Measurements from ENCODE around the gene PRDM16.

PRDM16 gene

DNA sequence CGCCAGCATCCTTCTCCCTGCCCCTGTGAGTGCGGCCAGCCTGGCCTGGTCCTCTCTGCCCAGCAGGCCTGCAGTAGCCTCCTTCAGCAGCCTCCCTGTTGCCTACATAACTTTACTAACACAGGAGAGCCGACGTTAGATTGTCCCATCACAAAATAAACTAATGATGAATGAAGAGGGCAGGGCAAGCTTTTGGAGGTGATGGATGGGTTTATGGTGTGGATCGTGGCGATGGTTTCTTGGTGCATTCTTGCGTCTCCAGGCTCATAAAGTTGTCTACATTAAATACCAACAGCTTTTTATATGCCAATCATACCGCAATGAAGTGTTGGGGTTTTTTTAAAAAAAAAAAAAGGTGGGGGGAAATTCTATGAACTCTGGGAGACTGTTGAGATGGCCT, 164.5 kb downstream of the PRDM16 start:
- Histone ChIP-seq H3K4me3 (ENCODE audit: low read depth, low read length, poor library complexity, severe bottlenecking) (no peak overlapping the region), H3K4me1 (ENCODE audit: insufficient read depth, low read length, severe bottlenecking) (no peaks in the 10 kb centered on the region), H3F3A (ENCODE audit: insufficient read depth, low read length) (no peaks in the 10 kb centered on the region), H3K4me2 (ENCODE audit: low read length) (no peak overlapping the region), H3K9me2 (ENCODE audit: low read depth, low read length) (no peaks in the 10 kb centered on the region), H3K79me2 (ENCODE audit: insufficient read depth, low read length) (no peaks in the 10 kb centered on the region), H4K20me1 (ENCODE audit: insufficient read depth, low read length) (no peaks in the 10 kb centered on the region), H3K36me3 (ENCODE audit: insufficient read depth, low read length) (no peaks in the 10 kb centered on the region), H3K9ac (ENCODE audit: low read length) (no peak overlapping the region), H3K27ac (ENCODE audit: low read depth, low read length, poor library complexity, severe bottlenecking) (no peak overlapping the region), H3K9me3 (ENCODE audit: low read length) (no peaks in the 10 kb centered on the region), H3K27me3 (ENCODE audit: insufficient read depth, low read length) (no peaks in the 10 kb centered on the region), H2AFZ (ENCODE audit: low read length) (no peak overlapping the region)
- TF ChIP-seq, protein P1, sequence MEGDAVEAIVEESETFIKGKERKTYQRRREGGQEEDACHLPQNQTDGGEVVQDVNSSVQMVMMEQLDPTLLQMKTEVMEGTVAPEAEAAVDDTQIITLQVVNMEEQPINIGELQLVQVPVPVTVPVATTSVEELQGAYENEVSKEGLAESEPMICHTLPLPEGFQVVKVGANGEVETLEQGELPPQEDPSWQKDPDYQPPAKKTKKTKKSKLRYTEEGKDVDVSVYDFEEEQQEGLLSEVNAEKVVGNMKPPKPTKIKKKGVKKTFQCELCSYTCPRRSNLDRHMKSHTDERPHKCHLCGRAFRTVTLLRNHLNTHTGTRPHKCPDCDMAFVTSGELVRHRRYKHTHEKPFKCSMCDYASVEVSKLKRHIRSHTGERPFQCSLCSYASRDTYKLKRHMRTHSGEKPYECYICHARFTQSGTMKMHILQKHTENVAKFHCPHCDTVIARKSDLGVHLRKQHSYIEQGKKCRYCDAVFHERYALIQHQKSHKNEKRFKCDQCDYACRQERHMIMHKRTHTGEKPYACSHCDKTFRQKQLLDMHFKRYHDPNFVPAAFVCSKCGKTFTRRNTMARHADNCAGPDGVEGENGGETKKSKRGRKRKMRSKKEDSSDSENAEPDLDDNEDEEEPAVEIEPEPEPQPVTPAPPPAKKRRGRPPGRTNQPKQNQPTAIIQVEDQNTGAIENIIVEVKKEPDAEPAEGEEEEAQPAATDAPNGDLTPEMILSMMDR (IDR thresholded peaks at IDR 0.05; ENCODE audit: low read length), result no peak
- no peak for TF ChIP-seq EZH2 (IDR thresholded peaks at IDR 0.05; ENCODE audit: borderline replicate concordance, low read length)

DNA sequence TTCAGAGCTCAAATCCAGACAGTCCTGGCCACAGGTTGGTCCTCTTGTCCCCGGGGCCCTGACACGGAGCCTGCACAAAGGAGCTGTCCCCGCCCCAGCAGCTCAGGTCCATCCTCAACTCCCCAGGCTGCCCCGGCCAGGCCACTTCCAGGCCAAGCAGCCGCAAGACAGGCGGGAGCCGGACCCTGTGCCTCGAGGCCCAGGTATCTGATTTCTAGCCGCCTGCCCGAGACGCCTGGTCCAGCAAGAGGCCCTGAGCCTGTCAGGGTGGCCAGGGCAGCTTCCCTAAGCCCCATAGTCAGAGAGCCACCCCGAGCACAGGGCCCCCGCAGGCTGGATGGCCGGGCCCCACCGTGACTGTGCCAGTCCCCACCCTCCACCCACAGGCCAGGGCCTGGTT, 165.3 kb downstream of the PRDM16 start:
- Histone ChIP-seq H3K36me3 (ENCODE audit: insufficient read depth, low read length) (no peaks in the 10 kb centered on the region), H3K27ac (ENCODE audit: low read depth, low read length, poor library complexity, severe bottlenecking) (no peak overlapping the region), H4K20me1 (ENCODE audit: insufficient read depth, low read length) (no peaks in the 10 kb centered on the region), H3K9me3 (ENCODE audit: low read length) (no peaks in the 10 kb centered on the region), H3K79me2 (ENCODE audit: insufficient read depth, low read length) (no peaks in the 10 kb centered on the region), H3K27me3 (ENCODE audit: insufficient read depth, low read length) (no peaks in the 10 kb centered on the region), H3K4me3 (ENCODE audit: low read depth, low read length, poor library complexity, severe bottlenecking) (no peak overlapping the region), H3K9ac (ENCODE audit: low read length) (no peak overlapping the region), H3K9me2 (ENCODE audit: low read depth, low read length) (no peaks in the 10 kb centered on the region), H3F3A (ENCODE audit: insufficient read depth, low read length) (no peaks in the 10 kb centered on the region), H2AFZ (ENCODE audit: low read length) (no peak overlapping the region), H3K4me2 (ENCODE audit: low read length) (no peak overlapping the region), H3K4me1 (ENCODE audit: insufficient read depth, low read length, severe bottlenecking) (no peaks in the 10 kb centered on the region)
- TF ChIP-seq, protein P1 (IDR thresholded peaks at IDR 0.05; ENCODE audit: low read length), result no peak
- no peak for TF ChIP-seq EZH2 (IDR thresholded peaks at IDR 0.05; ENCODE audit: borderline replicate concordance, low read length)

DNA sequence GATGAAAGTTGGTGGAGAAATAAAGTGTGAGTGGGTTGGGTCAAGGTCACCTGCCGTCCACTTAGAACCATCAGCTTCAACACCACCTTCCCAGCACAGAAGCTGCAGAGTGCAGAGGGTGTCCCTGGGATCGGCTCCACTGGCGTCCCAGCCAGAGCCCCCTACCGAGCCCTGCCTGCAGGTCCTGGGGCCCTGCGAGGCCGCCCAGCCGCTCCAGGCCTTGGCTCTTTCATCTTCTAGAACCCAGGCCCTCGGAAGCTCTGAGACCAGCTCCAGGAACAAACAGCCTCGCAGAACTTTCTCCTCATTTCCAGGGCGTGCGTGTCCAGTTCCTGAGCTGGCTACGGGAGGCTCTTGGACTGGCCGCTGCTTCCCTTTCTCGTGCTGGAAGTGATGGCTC, 166.0 kb downstream of the PRDM16 start:
- H3K4me1 ChIP-seq (ENCODE audit: insufficient read depth, low read length, severe bottlenecking), result no peaks in the 10 kb centered on the region
- H3K27me3 ChIP-seq (ENCODE audit: insufficient read depth, low read length), result no peaks in the 10 kb centered on the region
- no peak overlapping the region for H2AFZ ChIP-seq (ENCODE audit: low read length)
- H3K9ac ChIP-seq (ENCODE audit: low read length), result no peak overlapping the region
- no peaks in the 10 kb centered on the region for H4K20me1 ChIP-seq (ENCODE audit: insufficient read depth, low read length)
- no peak overlapping the region for H3K4me3 ChIP-seq (ENCODE audit: low read depth, low read length, poor library complexity, severe bottlenecking)
- no peaks in the 10 kb centered on the region for H3F3A ChIP-seq (ENCODE audit: insufficient read depth, low read length)
- H3K4me2 ChIP-seq (ENCODE audit: low read length), result no peak overlapping the region
- TF ChIP-seq, protein P1 (IDR thresholded peaks at IDR 0.05; ENCODE audit: low read length), result no peak
- TF ChIP-seq EZH2 (IDR thresholded peaks at IDR 0.05; ENCODE audit: borderline replicate concordance, low read length), result no peak
- no peaks in the 10 kb centered on the region for H3K9me3 ChIP-seq (ENCODE audit: low read length)
- no peaks in the 10 kb centered on the region for H3K9me2 ChIP-seq (ENCODE audit: low read depth, low read length)
- H3K27ac ChIP-seq (ENCODE audit: low read depth, low read length, poor library complexity, severe bottlenecking), result no peak overlapping the region
- H3K36me3 ChIP-seq (ENCODE audit: insufficient read depth, low read length), result no peaks in the 10 kb centered on the region
- H3K79me2 ChIP-seq (ENCODE audit: insufficient read depth, low read length), result no peaks in the 10 kb centered on the region

All from OCI-LY1 (cell line).